8988T (cell line): ENCODE data around the gene RAI1.

Experiments used
- DNase-seq: peaks from one replicate; pipeline ENCODE4 v3.0.0; 2011

The RAI1 gene

GRCh38 chr17:17719199-17719940, 38.1 kb downstream of the RAI1 start:
- no peak for DNase-seq

GRCh38 chr17:17719966-17720543, 38.8 kb downstream of the RAI1 start:
- DNase-seq, result no peak

- DNase-seq, result no peak
Measured at GRCh38 chr17:17721140-17721668, 39.9 kb downstream of the RAI1 start.

- DNase-seq, result no peak
Measured at GRCh38 chr17:17722081-17722905, 41.0 kb downstream of the RAI1 start.

GRCh38 chr17:17722906-17723353, 41.7 kb downstream of the RAI1 start:
- no peak for DNase-seq

GRCh38 chr17:17723354-17724261, 42.4 kb downstream of the RAI1 start:
- no peak for DNase-seq

- no peak for DNase-seq
Measured at GRCh38 chr17:17724307-17725010, 43.2 kb downstream of the RAI1 start.

- no peak for DNase-seq
Measured at GRCh38 chr17:17725011-17725751, 43.9 kb downstream of the RAI1 start.

GRCh38 chr17:17725752-17726457, 44.6 kb downstream of the RAI1 start:
- no peak for DNase-seq

GRCh38 chr17:17726458-17727060, 45.3 kb downstream of the RAI1 start:
- no peak for DNase-seq

GRCh38 chr17:17727111-17727659, 45.9 kb downstream of the RAI1 start:
- DNase-seq, result no peak

- DNase-seq, result no peak
Measured at GRCh38 chr17:17728146-17728545, 46.9 kb downstream of the RAI1 start.

- no peak for DNase-seq
Measured at GRCh38 chr17:17728550-17729251, 47.4 kb downstream of the RAI1 start.

GRCh38 chr17:17729620-17730249, 48.5 kb downstream of the RAI1 start:
- peak; percentile 81 for DNase-seq

- no peak for DNase-seq
Measured at GRCh38 chr17:17730250-17730935, 49.1 kb downstream of the RAI1 start.

GRCh38 chr17:17732444-17732843, 51.2 kb downstream of the RAI1 start:
- DNase-seq, result no peak

- no peak for DNase-seq
Measured at GRCh38 chr17:17732892-17733670, 51.8 kb downstream of the RAI1 start.
